Kidney (tissue), 14 donors: ENCODE results near the gene SLC25A34. TPM values are rescaled to one million over a fixed set of nuclear protein-coding genes. Genes with fewer than 3 reads are reported as not detected.

Experiments
- DNase-seq, 5 donors: peaks; one replicate each; pipeline ENCODE4 v3.0.0-alpha.2; 2013 to 2020
- FAIRE-seq: peaks from 2 replicates; lab custom pipeline; 2012; peaks lifted over from hg19 to GRCh38; lab: Jason Lieb, UNC
- H3K27ac ChIP-seq, 2 donors: one replicate each; pipeline ENCODE4 v1.7.0; 2013; ENCODE audit warnings: low read depth in 2 of 2, low read length in 2 of 2, inconsistent platforms in 1 of 2
- H3K27me3 ChIP-seq: one replicate; pipeline ENCODE4 v1.7.1; 2013; ENCODE audit warnings: low read length, inconsistent platforms; ENCODE audit not compliant: control insufficient read depth, insufficient read depth
- H3K36me3 ChIP-seq, 3 donors: one replicate each; pipeline versions ENCODE4 v1.7.0 to v1.7.1; 2013; ENCODE audit warnings: low read length in 3 of 3, control low read depth in 1 of 3, inconsistent platforms in 1 of 3; ENCODE audit not compliant: insufficient read depth in 3 of 3, control insufficient read depth in 2 of 3
- H3K4me1 ChIP-seq, 3 donors: one replicate each; pipeline versions ENCODE4 v1.7.0 to v1.7.1; 2013; ENCODE audit warnings: low read length in 3 of 3, inconsistent platforms in 1 of 3, low read depth in 1 of 3; ENCODE audit not compliant: control insufficient read depth in 2 of 3, insufficient read depth in 2 of 3
- H3K4me3 ChIP-seq, 3 donors: one replicate each; pipeline versions ENCODE4 v1.7.0 to v1.8.1; 2013; ENCODE audit warnings: low read length in 3 of 3, control low read depth in 1 of 3, inconsistent platforms in 1 of 3
- H3K9ac ChIP-seq, 3 donors: one replicate each; pipeline versions ENCODE4 v1.7.0 to v1.7.1; 2013; ENCODE audit warnings: low read length in 3 of 3, control low read depth in 1 of 3, inconsistent platforms in 1 of 3
- H3K9me3 ChIP-seq, 3 donors: one replicate each; pipeline versions ENCODE4 v1.7.0 to v1.7.1; 2013; ENCODE audit warnings: low read length in 3 of 3, control low read depth in 1 of 3, inconsistent platforms in 1 of 3; ENCODE audit not compliant: control insufficient read depth in 2 of 3, insufficient read depth in 1 of 3
- CTCF ChIP-seq: IDR thresholded peaks from 3 replicates; pipeline ENCODE4 v1.5.1; 2012; ENCODE audit warnings: mild to moderate bottlenecking, moderate library complexity, borderline replicate concordance; ENCODE audit not compliant: insufficient read depth; ENCODE audit errors: extremely low read depth
- intact Hi-C: fragments of 100-400 bp; cut with DNase I; formaldehyde crosslinking; loops from one replicate; pipeline ENCODE4 v1.11.1; 2022
- polyA plus RNA-seq: library from polyadenylated mRNA; stranded (reverse); fragments of 350-450 nt; fragmentation: Illumina TruSeq; extraction: RNeasy Lipid Tissue Mini Kit (QIAGEN cat#74804); gene quantifications from one replicate; pipeline ENCODE4 v1.2.3, GENCODE V29; 2014; ENCODE audit warnings: low read depth, low replicate concordance; ENCODE audit not compliant: insufficient read depth
- total RNA-seq: library from RNA; stranded (reverse); fragmentation: NEBNext Ultra II Directional; extraction: Animal tissue kit (Norgen Biotek cat#: 25700); gene quantifications from one replicate; pipeline ENCODE4 v1.2.1, GENCODE V29; 2021
- donor health status: control.
- donor health status: control.
- donor health status: control.
- donor health status: control.
- donor health status: control.
- donor health status: DM: yes; HTN: yes; CAD: no.
- donor health status: Normal renal cell carcinoma (clear cell type).

SLC25A34 gene
- total and polyA plus RNA-seq, 2 donors from 2014 or later: 1.5 to 12.2 TPM

DNA sequence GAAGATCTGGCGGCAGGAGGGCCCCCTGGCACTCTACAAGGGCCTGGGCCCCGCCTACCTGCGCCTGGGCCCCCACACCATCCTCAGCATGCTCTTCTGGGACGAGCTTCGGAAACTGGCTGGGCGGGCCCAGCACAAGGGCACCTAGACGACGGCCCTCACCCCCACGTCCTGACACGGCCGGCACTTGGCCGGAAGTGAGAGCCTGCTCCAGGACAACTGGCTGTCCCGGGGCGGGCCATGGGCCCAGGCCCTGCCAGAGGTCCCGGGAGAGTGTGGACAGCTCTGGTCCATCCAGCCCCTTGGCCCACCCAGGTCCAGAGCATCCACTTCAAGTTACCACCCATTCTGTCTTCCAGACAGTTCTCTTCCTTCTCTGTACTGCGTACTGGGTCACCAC lies 3.2 kb downstream of the SLC25A34 start:
- H3K9me3 ChIP-seq: no peaks in the 10 kb centered on the region
- H3K4me3 ChIP-seq: no peak overlapping the region
- H3K36me3 ChIP-seq: no peaks in the 10 kb centered on the region
- intact Hi-C loops: no loop called here
- H3K9ac ChIP-seq: no peak overlapping the region
- TF ChIP-seq CTCF: no peak
- no peak overlapping the region for H3K27ac ChIP-seq
- H3K4me1 ChIP-seq: peaks cover 0 to 25% (median 17%) of the 10 kb centered on the region in 3 donors
- no peaks in the 10 kb centered on the region for H3K27me3 ChIP-seq
- DNase-seq (no peak), FAIRE-seq (no peak)

DNA sequence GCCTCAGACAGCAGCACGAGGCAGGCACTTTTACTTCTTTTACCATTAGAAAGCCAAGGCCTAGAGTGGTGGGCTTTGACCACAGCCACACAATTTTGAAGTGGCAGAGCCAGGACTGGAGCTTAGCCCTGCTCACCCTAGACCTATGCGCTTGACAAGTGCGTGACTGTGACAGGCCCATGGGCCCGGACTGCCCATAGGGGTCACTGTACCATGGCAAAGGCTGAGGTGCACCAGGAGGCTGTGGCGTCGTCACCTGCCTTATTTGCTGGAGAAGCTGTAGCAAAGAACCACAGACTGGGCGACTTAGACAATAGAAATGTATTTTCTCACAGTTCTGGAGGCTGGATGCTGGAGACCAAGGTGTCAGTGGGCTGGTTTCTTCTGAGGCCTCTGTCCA lies 3.7 kb downstream of the SLC25A34 start:
- no peak for FAIRE-seq
- peaks cover 0 to 23% (median 17%) of the 10 kb centered on the region in 3 donors for H3K4me1 ChIP-seq

GRCh38 chr1:15740924-15741850 lies 5.1 kb downstream of the SLC25A34 start:
- peak; percentile 89 to 93 (median 92) for DNase-seq
- Histone ChIP-seq H3K27me3 (no peaks in the 10 kb centered on the region), H3K4me3 (peak overlapping the region in 1 of 3 donors; percentile 43), H3K4me1 (peaks cover 0 to 14% (median 8%) of the 10 kb centered on the region in 3 donors), H3K9me3 (no peaks in the 10 kb centered on the region), H3K9ac (peak overlapping the region in 1 of 3 donors; percentile 51), H3K27ac (no peak overlapping the region), H3K36me3 (no peaks in the 10 kb centered on the region)
- TF ChIP-seq CTCF: peak; percentile 89
- intact Hi-C loops: no loop called here
- no peak for FAIRE-seq

More for the DNA sequence above, 3.7 kb downstream of the SLC25A34 start:
- Histone ChIP-seq H3K9me3 (no peaks in the 10 kb centered on the region), H3K4me3 (no peak overlapping the region), H3K27me3 (no peaks in the 10 kb centered on the region), H3K27ac (no peak overlapping the region), H3K9ac (no peak overlapping the region), H3K36me3 (no peaks in the 10 kb centered on the region)
- DNase-seq: no peak
- TF ChIP-seq CTCF: no peak
- intact Hi-C loops: no loop called here
